HG03025 (cell line): Measurements from ENCODE around the gene TBX15.

Experiments
- ATAC-seq: cut with Tn5 transposase; IDR thresholded peaks from one replicate; pipeline ENCODE4 v1.9.1; 2021; ENCODE audit warnings: mild to moderate bottlenecking, moderate library complexity; ENCODE audit not compliant: unreplicated experiment, low FRiP score

TBX15 gene

GRCh38 chr1:118900643-118901440 is 87.3 kb downstream of the TBX15 start:
- no peak for ATAC-seq

DNA sequence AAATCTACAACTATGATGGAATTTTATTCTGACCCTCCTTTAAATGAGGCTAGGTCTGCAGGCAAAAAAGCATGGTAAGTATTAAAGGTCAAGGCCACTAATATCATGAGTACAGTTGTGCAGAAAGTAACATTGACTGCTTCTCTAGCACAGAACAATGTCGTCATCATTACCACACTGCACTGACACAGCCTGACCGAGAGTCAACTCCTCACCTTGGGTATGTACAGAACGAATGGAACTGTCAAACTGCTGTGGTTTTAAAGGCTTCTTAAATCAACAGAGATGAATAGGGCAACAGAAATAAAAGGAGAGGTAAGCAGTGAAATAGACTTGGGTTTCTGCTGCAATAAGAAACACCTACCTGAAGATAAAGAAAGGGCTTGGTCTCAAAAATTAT is 88.8 kb downstream of the TBX15 start:
- no peak for ATAC-seq

- ATAC-seq: no peak
Measured at GRCh38 chr1:118898712-118899111, 89.4 kb downstream of the TBX15 start.

- ATAC-seq: no peak
Measured at GRCh38 chr1:118896416-118896815, 91.7 kb downstream of the TBX15 start.

GRCh38 chr1:118894836-118895235 is 93.3 kb downstream of the TBX15 start:
- no peak for ATAC-seq

GRCh38 chr1:118890851-118891384 is 97.2 kb downstream of the TBX15 start:
- no peak for ATAC-seq

GRCh38 chr1:118884946-118885345 is 103.2 kb downstream of the TBX15 start:
- no peak for ATAC-seq

GRCh38 chr1:118881751-118882150 is 106.4 kb downstream of the TBX15 start:
- ATAC-seq: no peak

DNA sequence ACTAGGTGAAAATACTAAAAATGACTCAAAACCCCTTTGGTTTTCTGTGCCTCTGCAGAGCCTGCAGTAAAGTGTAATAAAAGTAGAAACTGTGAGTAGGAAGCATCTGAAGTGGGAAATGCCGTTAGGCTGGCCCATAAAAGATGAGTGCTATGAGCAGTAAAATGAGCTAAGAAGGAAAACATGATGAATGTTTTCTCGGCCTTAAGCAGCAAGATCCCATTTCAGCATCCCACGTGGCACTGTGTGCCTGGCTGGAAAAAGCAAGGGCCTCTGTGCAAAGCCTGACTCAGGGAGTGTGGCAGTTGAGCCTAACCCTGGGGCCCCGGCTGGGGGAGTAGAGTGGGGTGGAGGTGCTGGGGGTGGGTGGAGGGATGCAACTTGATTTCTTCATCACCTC is 109.5 kb downstream of the TBX15 start:
- no peak for ATAC-seq

- no peak for ATAC-seq
Measured at GRCh38 chr1:118877668-118878396, 110.3 kb downstream of the TBX15 start.

GRCh38 chr1:118871582-118872171 is 116.5 kb downstream of the TBX15 start:
- no peak for ATAC-seq

- no peak for ATAC-seq
Measured at GRCh38 chr1:118868387-118868786, 119.8 kb downstream of the TBX15 start.

DNA sequence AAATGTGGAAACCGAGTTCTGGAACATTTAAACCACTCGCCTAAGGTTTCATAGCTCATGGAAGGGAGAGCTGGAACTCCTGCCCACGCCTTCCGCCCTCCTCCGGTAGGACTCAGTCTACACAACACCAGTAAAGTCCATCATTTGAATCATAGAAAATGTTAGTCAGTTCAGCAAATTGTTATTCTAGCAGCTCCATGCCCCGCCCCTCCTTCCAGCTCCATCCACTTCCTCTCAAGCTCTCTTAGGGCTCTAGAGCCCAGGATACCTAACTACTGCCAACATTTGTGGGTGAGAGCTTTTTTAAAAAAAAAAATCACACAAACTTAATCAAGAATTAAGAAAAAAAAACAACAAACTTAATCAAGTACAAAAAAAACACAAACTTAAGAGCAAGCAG is 121.8 kb downstream of the TBX15 start:
- ATAC-seq: no peak

- ATAC-seq: no peak
Measured at GRCh38 chr1:118863688-118864087, 124.5 kb downstream of the TBX15 start.

GRCh38 chr1:118862755-118863154 is 125.4 kb downstream of the TBX15 start:
- ATAC-seq: no peak

DNA sequence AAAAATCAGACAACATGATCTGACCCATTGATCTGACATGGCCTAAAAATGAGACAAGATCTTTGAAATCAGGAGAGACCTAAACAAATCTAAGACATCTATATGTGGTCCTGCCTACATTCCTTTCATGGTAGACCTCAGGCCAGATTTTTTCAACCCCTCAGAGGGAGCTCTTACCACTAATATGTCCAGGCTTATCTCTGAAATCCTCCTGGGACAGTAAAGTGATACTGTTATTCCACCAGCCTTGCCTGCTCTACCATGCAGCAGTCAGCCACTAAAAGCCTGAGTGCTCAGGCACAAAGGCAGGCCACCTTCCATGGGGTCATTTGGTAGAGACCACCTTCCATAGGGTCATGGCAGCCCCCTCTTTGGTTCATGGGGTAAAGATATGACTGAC is 126.9 kb downstream of the TBX15 start:
- no peak for ATAC-seq

DNA sequence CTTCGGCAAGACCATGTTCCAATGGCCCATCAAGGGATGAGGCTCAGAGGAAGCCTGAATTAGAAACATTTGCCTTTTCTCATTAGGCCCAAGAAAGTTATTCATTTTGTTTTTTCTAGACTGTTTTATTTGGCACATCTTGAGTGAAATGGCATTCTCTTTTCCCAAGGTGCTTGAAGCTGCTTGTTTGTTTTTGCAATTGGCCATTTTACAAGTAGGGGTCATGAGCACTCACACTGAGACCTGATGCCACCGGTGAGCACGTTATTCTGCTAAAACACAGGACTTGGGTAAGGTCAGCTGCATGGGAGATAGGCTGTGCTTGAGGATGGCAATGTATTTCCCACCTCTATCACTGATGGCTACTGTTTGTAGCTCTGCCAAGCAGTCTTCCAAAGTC is 128.1 kb downstream of the TBX15 start:
- no peak for ATAC-seq

GRCh38 chr1:118846443-118846842 is 141.7 kb downstream of the TBX15 start:
- ATAC-seq: no peak

DNA sequence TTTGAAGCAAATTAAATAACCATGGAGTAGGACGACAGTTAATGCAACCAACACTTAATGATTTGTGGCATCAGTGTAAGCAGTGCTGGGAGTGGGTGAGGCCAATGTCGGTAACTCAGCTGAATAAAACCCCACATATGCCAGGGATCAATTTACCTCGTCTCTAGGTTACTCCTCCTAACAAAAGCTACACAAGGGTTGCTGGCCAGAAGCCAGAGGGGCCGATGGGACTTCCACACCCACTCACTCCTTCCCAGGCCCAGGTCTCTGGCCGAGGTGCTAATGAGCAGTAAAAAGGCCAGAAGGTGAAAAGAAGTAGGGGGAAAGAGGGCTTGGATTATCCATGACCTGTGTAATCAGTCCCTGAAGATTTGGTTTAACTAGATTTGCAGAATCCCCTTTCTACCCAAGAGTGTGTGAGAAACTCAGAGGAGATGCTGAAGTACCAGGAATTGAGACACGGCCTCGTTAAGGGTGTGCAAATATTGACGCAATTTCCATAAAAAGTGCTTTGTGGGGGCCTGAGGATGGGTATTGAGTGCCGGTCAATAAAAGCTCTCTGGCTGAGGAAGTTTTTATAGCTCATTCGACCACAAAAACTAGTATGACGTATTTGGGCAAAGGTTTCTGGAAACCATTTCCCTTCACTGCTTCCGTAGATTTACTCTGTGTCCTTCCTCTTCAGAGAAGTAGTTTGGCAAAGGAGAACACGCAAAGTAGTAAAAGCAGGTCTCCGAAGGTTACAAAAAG is 145.5 kb downstream of the TBX15 start:
- ATAC-seq: no peak

GRCh38 chr1:118841521-118841920 is 146.6 kb downstream of the TBX15 start:
- no peak for ATAC-seq
